ENCODE results near the gene TAS2R16.
"Not testable (repeated sequence)": the region's sequence is repeated elsewhere in the genome, so short reads cannot be mapped to it uniquely, and the experiment has no call there.

The TAS2R16 gene

DNA sequence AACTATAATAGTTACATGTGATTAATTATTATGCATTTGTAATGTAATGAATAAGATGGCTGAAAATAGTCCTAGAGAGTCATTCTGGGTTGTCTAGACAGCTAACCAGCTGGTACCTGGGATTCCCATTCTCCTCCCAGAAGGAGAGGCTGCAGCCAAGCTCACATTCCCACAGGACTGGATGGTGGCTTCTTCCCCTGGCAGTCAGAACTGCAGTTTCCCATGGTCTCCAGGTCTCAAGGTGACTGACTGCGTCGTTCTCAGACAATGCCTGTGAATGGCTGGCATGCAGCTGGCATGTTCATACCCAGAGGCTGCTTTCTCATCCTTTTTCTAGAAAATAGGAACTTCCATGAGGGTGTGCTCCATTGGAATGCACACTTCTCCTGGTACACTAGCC lies 21.3 kb downstream of the TAS2R16 start:
- DNase-seq: no peak
- intact Hi-C loops (cut with DNase I): no loop called here

DNA sequence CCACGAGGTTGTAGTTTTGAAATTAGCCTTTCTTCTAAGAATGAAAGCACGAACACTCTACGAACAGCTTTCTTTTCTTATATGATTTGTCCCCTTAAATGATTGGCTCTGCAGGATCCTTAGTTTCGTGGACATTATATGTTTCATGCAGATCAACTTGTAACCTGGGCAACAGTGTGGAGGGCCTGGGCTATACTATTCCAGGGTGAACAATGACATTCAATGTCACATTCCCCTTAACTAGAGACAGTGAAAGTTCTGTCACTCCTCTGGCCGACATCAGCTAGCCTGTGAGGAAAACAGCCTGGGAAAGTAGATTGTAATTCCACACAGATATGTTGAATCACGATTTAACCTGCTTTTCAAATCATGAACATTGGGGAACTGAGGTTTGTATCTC lies 23.4 kb downstream of the TAS2R16 start:
- intact Hi-C loops (cut with DNase I): no loop called here
- DNase-seq: no peak

DNA sequence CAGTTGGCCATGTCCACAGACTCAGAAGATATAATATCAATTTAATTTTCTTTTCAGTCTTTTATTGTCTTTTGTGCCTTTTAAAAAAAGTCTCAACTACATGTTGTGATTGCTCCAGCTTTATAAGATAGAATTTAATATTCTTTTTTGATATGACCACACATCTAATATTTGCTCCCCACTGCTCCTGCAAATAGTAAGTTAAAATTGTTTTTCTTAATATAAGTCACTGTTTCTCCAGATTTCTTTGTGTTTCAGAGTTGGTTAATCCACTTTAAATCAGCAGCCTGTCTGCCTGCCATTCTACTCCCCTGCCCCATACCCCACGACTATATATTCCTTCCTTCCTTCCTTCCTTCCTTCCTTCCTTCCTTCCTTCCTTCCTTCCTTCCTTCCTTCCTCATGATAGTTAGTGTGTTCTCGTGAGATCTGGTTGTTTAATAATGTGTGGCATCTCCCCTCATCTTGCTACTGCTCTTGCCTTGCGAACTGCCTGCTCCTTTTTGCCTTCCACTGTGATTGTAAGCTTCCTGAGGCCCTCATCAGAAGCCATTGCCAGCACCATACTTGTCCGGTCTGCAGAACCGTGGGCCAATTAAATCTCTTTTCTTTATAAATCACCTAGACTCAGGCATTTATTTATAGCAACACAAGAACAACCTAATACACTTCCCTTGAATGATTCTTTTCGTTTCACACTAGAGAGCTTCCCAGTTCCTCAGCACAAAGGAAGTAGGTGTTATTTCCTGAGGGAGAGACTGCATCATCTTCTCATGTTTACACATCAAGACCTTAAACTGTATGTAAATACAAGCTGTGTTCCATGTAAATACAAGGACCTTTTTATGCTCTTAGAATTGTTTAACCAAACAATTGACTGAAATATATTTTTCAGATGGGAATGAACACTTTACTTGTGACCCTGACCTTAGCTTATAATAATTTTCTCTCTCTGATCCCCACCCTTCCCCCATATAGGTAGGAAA lies 24.5 kb downstream of the TAS2R16 start:
- intact Hi-C loops (cut with DNase I): no loop called here
- no peak for DNase-seq

DNA sequence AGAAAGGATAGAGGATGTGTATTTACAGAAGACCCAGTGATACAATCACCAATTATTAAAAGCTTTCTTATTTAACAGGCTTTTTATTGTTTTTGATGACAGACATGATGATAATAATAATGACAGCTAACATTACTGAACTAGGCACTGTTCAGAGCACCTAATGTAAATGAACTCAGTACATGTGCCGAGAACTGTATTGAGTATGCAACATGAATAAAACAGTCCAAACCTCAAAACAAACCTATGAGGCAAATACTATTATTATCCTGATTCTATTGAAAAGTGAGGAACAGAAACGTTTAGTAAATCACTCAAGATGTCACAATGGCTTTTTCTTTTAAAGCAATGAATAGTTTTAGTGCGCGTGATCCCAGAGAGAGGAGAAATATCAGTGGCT lies 27.1 kb downstream of the TAS2R16 start:
- intact Hi-C loops (cut with DNase I): no loop called here
- DNase-seq: no peak

DNA sequence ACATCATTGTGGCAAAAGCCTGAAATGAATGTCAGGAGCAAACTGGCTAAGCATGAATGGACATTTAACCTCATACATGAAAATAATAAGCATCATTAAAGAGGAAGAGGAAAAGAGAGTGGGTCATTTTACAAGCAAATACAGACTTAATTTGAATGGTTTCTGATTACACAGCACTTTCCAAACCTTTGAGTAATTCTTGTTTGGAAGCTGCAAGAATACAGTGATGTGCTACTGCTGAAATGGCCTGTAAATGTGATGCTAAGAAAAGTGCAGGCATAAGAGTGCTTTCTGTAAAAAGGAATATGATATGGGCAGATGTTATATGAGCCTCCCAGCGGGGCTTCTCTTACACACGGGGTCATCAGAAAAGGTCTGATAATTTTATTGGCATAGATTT lies 30.2 kb downstream of the TAS2R16 start:
- no peak for DNase-seq
- intact Hi-C loops (cut with DNase I): no loop called here

DNA sequence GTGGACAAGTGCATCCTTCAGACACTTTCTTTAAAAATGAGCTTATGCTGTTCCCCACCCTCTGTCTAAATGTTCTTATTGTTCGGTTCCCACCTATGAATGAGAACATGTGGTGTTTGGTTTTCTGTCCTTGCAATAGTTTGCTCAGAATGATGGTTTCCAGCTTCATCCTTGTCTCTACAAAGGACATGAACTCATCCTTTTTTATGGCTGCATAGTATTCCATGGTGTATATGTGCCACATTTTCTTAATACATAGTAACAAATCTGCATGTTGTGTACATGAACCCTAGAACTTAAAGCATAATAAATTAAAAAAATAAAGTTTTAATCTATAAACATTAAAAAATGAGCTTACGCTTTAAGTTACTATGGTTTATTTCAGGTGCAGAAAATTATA lies 41.8 kb downstream of the TAS2R16 start:
- DNase-seq; intact Hi-C loops (cut with DNase I): not testable (repeated sequence)

DNA sequence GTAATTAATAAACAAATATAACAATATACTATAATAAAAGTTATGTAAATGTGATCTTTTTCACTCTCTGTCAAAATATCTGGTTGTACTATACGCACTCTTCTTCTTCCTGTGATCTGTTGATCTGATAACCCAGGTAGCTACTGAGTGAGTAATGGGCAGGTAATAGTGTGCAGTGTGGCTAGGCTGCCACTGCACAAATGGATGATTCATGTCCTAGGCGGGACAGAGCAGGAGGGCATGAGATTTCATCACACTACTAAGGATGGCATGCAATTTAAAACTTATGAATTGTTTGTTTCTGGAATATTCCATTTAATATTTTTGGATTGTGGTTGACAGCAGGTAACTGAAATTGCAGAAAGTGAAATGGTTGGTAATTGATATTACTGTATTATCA lies 44.5 kb downstream of the TAS2R16 start:
- no peak for DNase-seq
- intact Hi-C loops (cut with DNase I): no loop called here

DNA sequence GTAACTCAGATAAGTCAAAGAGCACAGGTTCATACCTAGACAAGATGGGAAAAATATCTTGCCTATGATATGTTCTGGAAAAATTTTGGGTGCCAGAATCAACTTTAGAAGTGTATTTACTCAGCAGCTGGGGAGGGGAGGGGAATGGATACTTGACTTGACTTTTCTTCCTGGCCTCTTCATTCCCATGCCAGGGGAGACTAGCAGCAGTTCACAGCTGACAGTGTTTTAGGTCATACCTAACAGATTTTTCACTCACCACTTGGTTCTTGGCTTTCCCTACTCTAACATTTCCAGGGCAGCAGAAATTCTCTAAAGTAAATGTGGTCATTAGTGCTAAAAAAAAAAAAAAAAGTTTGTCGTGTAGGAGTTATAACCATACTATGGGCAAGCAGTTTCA lies 46.3 kb downstream of the TAS2R16 start:
- intact Hi-C loops (cut with DNase I): no loop called here
- DNase-seq: no peak

Data from posterior cingulate gyrus (tissue), 11 donors.